Upper lobe of right lung (tissue), 1 donor: ENCODE results near the gene ACD. TPM values are rescaled to one million over a fixed set of nuclear protein-coding genes. Genes with fewer than 3 reads are reported as not detected.

ENCODE experiments used
- ATAC-seq: fragments of 200-7000 bp; cut with Tn5 transposase; one replicate; pipeline ENCODE4 v1.9.1; 2020; ENCODE audit warnings: mild to moderate bottlenecking, moderate library complexity
- DNase-seq: peaks from one replicate; pipeline ENCODE4 v3.0.0-alpha.2; 2020
- H3K27ac ChIP-seq: fragments of 200-600 bp; one replicate; pipeline ENCODE4 v1.8.0; 2022
- H3K27me3 ChIP-seq: fragments of 200-600 bp; one replicate; pipeline ENCODE4 v1.8.0; 2022; ENCODE audit warnings: mild to moderate bottlenecking
- H3K36me3 ChIP-seq: fragments of 200-600 bp; one replicate; pipeline ENCODE4 v1.8.0; 2022
- H3K4me1 ChIP-seq: fragments of 200-600 bp; one replicate; pipeline ENCODE4 v1.8.0; 2022
- H3K4me3 ChIP-seq: fragments of 200-600 bp; one replicate; pipeline ENCODE4 v1.8.0; 2022; ENCODE audit warnings: mild to moderate bottlenecking
- H3K9me3 ChIP-seq: fragments of 200-600 bp; one replicate; pipeline ENCODE4 v1.8.0; 2022
- intact Hi-C: fragments of 100-400 bp; cut with DNase I; formaldehyde crosslinking; loops from one replicate; pipeline ENCODE4 v1.11.0; 2022
- total RNA-seq: library from RNA; stranded (reverse); fragmentation: NEBNext Ultra II Directional; extraction: Animal tissue kit (Norgen Biotek cat#: 25700); gene quantifications from one replicate; pipeline ENCODE4 v1.2.1, GENCODE V29; 2021
- TF ChIP-seq, protein P1 (sequence below): fragments of 200-600 bp; IDR thresholded peaks from one replicate; pipeline ENCODE4 v1.8.0; 2022; ENCODE audit warnings: antibody characterized with exemption
- donor health status: DM: no; HTN: yes; CAD: no; lungs with severe emphysema.

ACD gene
- total RNA-seq, 1 donor from 2014 or later: 14.3 TPM

DNA sequence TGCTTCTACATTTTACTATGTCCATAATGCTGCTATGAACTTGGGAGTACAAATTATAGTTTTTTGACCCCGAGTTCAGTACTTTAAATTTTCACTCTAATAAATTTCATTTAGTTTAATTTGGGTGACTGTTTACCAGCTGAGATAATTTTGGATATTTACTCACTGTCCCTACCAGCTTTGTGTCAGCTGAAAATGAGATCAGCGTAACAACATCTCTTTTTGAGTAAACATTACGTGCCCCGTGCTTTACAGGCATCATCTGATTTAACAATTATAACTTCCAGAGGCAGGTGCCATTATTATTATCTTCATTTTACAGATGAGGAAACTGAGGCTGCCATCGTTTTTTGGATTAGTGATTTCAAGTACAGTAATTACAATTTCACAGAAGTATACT, 44.0 kb upstream of the ACD start:
- no peaks in the 10 kb centered on the region for H3K9me3 ChIP-seq
- peaks cover 4% of the 10 kb centered on the region for H3K4me1 ChIP-seq
- no peaks in the 10 kb centered on the region for H3K36me3 ChIP-seq
- DNase-seq (no peak), ATAC-seq (no peak)
- H3K27ac ChIP-seq: no peak overlapping the region
- no peaks in the 10 kb centered on the region for H3K27me3 ChIP-seq
- TF ChIP-seq, protein P1, sequence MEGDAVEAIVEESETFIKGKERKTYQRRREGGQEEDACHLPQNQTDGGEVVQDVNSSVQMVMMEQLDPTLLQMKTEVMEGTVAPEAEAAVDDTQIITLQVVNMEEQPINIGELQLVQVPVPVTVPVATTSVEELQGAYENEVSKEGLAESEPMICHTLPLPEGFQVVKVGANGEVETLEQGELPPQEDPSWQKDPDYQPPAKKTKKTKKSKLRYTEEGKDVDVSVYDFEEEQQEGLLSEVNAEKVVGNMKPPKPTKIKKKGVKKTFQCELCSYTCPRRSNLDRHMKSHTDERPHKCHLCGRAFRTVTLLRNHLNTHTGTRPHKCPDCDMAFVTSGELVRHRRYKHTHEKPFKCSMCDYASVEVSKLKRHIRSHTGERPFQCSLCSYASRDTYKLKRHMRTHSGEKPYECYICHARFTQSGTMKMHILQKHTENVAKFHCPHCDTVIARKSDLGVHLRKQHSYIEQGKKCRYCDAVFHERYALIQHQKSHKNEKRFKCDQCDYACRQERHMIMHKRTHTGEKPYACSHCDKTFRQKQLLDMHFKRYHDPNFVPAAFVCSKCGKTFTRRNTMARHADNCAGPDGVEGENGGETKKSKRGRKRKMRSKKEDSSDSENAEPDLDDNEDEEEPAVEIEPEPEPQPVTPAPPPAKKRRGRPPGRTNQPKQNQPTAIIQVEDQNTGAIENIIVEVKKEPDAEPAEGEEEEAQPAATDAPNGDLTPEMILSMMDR: no peak
- no peak overlapping the region for H3K4me3 ChIP-seq
- intact Hi-C loops: no loop called here

DNA sequence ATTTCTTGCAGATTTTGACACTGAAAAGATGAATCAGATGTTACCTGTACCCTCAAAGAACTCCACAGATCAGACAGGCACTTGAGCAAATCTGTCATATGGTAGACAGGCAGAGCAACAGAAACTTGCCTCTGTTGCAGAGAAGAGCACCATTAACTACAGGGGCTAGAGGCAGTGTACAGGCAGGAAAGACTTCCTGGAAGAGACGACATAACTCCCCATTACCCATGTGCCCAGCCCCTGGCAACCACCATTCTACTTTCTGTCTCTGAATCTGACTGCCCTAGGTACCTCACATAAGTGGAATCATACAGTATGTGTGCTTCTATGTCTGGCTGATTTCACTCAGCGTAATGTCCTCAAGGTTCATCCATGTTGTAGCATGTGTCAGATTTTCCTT, 43.6 kb upstream of the ACD start:
- Histone ChIP-seq H3K36me3 (no peaks in the 10 kb centered on the region), H3K27ac (no peak overlapping the region), H3K4me3 (no peak overlapping the region), H3K9me3 (no peaks in the 10 kb centered on the region), H3K4me1 (peaks cover 4% of the 10 kb centered on the region), H3K27me3 (no peaks in the 10 kb centered on the region)
- no peak for ATAC-seq
- TF ChIP-seq, protein P1: no peak
- intact Hi-C loops: no loop called here
- no peak for DNase-seq

DNA sequence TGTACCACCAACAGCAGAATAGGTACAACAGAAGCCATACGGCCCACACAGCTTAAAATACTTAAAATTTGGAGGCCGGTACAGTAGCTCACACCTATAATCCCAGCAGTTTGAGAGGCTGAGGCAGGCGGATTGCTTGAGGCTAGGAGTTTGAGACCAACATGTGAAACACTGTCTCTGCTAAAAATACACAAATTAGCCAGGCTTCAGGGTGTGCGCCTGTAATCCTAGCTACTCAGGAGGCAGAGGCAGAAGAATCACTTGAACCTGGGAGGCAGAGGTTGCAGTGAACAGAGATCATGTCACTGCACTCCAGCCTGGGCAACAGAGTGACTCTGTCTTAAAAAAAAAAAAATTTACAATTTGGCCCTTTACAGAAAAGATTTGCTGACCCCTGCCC, 42.1 kb upstream of the ACD start:
- no peaks in the 10 kb centered on the region for H3K9me3 ChIP-seq
- intact Hi-C loops: no loop called here
- H3K27me3 ChIP-seq: no peaks in the 10 kb centered on the region
- H3K27ac ChIP-seq: no peak overlapping the region
- DNase-seq (no peak), ATAC-seq (no peak)
- no peaks in the 10 kb centered on the region for H3K4me1 ChIP-seq
- TF ChIP-seq, protein P1: no peak
- H3K36me3 ChIP-seq: no peaks in the 10 kb centered on the region
- no peak overlapping the region for H3K4me3 ChIP-seq

DNA sequence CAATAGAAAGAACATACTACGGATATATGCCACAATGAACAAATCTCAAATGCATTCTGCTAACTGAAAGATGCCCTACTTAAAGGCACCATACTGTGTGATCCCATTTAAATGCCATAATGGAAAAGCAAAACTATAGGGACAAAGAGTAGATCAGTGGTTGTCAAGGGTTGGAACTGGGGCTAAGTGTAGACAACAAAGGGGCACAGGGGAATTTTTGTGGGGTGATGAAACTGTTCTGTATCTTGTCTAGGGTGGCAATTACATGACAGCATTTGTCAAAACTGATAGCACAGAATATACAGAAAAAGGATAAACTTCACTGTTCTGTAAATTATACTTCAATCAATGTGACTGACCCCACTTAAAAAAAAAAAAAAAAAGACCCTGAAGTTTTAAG, 41.4 kb upstream of the ACD start:
- H3K36me3 ChIP-seq: no peaks in the 10 kb centered on the region
- H3K27ac ChIP-seq: no peak overlapping the region
- no peaks in the 10 kb centered on the region for H3K9me3 ChIP-seq
- no peaks in the 10 kb centered on the region for H3K27me3 ChIP-seq
- H3K4me3 ChIP-seq: no peak overlapping the region
- ATAC-seq (no peak), DNase-seq (no peak)
- H3K4me1 ChIP-seq: no peaks in the 10 kb centered on the region
- TF ChIP-seq, protein P1: no peak
- intact Hi-C loops: no loop called here

DNA sequence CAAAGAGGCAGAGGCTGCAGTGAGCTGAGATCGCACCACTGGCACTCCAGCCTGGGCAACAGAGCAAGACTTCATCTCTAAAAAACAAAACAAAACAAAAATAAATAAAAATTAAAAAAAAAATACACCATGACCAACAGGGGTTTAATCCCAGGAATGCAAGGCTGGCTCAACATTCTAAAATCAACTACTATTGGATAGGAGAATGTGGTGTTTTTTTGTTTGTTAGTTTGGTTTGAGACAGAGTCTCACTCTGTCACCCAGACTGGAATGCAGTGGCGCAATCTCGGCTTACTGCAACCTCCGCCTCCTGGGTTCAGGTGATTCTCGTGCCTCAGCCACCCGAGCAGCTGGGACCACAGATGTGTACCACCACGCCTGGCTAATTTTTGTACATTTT, 39.2 kb upstream of the ACD start:
- TF ChIP-seq, protein P1: no peak
- Histone ChIP-seq H3K4me1 (no peaks in the 10 kb centered on the region), H3K27ac (no peak overlapping the region), H3K9me3 (no peaks in the 10 kb centered on the region), H3K27me3 (no peaks in the 10 kb centered on the region), H3K4me3 (no peak overlapping the region), H3K36me3 (no peaks in the 10 kb centered on the region)
- intact Hi-C loops: no loop called here
- no peak for DNase-seq
- no peak for ATAC-seq
